CD4-positive, alpha-beta T cell treated with Interleukin-6 at 100 ng/mL for 8 hours (primary cell): Measurements from ENCODE around the gene VPS8.
"Not testable (repeated sequence)": the region's sequence is repeated elsewhere in the genome, so short reads cannot be mapped to it uniquely, and the experiment has no call there.

Source experiments
- DNase-seq: peaks from one replicate; pipeline ENCODE4 v3.0.0-alpha.2; 2020; ENCODE audit warnings: mixed read lengths, low spot score

The VPS8 gene

GRCh38 chr3:184919651-184920050 lies 107.7 kb downstream of the VPS8 start:
- DNase-seq, result no peak

DNA sequence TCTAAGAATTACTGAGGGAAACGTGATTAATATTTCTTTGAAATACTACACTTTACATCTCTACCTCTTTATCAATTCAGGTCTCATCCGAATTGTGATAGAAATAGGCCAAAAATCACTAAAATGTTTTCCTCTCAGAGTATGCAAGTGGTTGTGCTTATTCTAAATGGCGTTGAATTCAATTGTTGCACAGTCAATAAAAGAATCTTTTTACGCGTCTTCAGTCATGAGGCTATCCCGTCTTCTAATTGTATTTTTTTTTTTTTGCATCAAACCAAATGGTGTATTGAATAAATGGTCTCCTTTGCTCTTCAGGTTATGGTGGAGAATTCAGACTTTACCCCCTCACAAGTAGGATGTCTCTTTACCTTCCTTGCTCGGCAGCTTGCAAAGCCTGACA lies 112.6 kb downstream of the VPS8 start:
- no peak for DNase-seq

- DNase-seq, result no peak
Measured at GRCh38 chr3:184927796-184928315, 115.9 kb downstream of the VPS8 start.

DNA sequence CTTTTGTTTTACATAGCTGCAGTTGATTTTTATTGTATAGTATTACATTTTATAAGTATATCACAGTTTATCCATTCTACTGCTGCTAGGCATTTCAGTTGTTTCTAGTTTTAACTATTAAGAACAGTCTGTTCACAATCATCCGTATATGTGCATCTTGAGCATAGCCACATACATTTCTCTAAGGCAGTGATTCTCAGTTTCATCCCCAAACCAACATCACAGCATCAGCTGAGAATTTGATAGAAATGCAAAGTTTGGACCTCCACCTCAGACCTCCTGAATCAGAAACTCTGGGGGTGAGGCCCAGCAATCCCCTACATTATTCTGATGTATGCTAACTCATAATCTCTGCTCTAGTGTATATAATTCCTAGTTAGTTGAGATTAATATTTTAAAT lies 120.8 kb downstream of the VPS8 start:
- no peak for DNase-seq

DNA sequence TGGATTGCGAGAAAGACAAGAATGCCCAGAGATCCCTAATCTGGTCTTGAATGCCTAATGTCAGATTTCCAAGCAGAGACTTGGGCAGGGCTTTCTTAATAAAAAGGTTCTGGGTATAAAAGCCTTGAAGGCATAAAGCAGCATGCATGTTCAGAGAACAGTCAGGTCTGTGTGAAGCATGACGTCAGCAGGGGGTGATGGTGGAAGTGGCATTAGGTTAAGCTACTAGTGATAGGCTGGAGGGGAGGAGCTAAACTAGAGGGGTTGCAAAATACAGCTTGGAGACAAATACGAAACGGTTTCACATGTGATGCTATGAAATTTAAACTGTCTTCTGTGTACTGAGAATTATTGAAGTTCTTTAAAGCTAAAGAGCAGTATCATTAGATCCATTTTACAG lies 125.6 kb downstream of the VPS8 start:
- no peak for DNase-seq

- no peak for DNase-seq
Measured at GRCh38 chr3:184941408-184941807, 129.4 kb downstream of the VPS8 start.

GRCh38 chr3:184942735-184943134 lies 130.8 kb downstream of the VPS8 start:
- DNase-seq, result no peak

- DNase-seq, result no peak
Measured at GRCh38 chr3:184944241-184944640, 132.3 kb downstream of the VPS8 start.

DNA sequence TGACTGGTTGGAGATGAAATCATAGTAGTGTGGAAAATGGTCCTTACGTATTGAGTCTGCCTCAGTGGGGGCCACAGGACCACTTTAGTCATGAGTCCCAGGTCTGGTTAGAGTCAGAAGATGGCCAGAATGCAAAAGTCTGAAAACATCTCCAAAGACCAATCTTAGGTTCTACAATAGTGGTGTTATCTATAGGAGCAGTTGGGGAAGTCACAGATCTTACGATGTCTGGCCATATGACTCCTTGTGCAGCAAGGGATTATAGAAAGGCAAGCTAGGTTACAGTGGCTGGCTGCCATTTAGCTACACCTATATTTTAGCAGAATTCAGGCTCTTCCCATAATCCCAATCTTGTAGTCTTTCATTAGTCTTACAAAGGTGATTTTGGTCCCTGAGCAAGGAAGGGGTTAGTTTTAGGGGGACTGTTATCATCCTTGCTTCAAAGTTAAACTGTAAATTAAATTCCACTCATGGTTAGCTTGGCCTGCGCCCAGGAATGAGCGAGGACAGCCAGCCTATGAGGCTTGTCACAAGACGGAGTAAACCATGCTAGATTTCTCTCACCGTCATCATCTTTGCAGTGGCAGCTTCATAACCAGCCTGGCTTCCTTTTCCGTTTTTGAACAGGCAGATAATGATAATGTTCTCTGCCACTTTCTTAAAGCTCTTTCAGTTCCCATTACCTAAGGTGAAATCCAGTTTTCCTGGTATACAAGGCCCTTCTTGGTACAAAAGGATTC lies 134.1 kb downstream of the VPS8 start:
- no peak for DNase-seq

DNA sequence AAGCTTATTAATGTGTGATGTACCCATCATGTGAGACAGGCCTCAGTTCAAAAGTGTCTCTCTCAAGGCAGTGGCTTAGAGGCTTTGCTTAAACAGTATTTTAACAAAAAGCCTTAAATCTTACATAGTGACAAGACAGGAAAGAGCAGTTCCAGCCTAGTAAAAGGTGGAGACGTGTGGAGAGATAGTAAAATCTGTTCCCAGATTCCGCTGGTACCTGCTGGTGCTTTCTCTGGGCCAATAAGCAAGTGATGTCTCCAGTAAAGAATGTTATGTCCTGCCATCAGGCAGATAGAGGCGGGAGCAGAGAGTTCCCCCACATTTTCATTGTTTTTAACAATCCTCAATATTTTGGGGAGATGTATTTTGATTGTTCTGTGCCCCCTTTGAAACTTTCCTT lies 135.0 kb downstream of the VPS8 start:
- no peak for DNase-seq

- no peak for DNase-seq
Measured at GRCh38 chr3:184949251-184949965, 137.4 kb downstream of the VPS8 start.

DNA sequence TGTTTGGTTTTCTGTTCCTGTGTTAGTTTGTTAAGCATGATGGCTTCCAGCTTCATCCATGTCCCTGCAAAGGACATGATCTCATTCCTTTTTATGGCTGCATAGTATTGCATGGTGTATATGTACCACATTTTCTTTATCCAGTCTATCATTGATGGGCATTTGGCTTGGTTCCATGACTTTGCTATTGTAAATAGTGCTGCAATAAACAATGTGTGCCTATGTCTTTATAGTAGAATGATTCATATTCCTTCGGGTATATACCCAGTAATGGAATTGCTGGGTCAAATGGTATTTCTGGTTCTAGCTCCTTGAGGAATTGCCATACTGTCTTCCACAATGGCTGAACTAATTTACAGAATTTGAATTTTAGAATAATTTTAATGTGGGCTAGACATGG lies 138.8 kb downstream of the VPS8 start:
- not testable (repeated sequence) for DNase-seq

GRCh38 chr3:184952671-184953070 lies 140.7 kb downstream of the VPS8 start:
- no peak for DNase-seq

GRCh38 chr3:184953401-184953800 lies 141.4 kb downstream of the VPS8 start:
- no peak for DNase-seq

DNA sequence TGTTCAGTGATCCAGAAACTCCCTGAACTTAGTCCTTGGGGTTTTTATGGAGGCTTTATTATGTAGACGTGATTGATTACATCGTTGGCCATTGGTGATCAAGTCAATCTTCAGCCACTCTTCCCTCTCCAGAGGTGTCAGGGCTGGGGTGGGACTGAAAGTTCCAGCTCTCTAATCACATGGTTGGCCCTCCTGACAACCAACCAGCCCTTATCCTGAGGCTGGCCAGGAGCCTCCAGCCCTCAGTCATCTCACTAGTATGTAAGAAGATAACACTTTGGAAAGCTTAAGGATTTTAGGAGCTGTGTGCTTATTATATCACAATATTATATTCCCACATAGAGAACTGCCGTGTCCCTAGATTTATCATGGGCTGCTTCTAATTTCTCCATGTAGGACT lies 142.3 kb downstream of the VPS8 start:
- no peak for DNase-seq

DNA sequence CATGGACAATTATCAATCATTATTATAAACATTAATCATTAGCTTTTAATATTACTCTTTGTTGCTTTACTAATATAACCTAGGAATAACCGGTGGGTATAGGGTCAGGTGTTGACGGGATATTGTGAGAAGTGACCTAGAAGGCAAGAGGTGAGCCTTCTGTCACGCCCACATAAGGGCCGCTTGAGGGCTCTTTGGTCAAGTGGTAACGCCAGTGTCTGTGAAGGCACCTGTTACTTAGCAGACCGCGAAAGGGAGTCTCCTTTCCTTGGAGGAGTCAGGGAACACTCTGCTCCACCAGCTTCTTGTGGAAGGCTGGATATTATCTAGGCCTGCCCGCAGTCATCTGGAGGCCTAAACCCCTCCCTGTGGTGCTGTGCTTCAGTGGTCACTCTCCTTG lies 142.9 kb downstream of the VPS8 start:
- DNase-seq, result not testable (repeated sequence)

DNA sequence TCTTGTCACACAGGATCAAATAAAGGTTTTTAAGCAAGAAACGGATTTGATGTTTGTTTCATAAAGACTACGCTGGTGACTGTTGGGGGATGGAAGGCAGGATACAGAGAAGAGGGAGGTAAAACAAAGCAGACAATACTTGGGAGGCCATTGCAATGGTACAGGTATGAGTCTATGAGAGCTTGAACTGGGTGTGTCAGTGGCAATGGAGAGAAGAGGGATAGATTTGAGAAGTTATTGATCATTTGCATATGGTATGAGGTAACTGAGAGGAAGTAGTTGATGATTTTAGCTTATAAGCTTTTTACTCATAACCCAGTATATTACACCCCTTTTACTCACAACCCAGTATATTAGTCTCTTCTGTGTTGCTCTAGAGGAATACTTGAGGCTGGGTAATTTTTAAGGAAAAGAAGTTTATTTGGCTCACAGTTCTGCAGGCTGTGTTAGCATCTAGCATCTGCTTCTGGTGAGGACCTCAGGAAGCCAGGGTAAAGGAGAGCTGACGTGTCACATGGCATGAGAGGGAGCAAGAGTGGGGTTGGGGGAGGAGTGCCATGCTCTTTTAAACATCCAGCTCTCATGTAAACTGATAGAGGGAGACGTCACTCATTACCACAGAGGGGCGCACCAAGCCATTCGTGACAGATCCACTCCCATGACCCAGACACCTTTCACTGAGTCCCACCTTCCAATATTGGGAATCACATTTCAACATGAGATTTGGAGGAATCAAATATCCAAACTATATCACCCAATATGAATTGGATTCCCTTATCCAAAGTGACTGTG lies 153.9 kb downstream of the VPS8 start:
- DNase-seq, result no peak

DNA sequence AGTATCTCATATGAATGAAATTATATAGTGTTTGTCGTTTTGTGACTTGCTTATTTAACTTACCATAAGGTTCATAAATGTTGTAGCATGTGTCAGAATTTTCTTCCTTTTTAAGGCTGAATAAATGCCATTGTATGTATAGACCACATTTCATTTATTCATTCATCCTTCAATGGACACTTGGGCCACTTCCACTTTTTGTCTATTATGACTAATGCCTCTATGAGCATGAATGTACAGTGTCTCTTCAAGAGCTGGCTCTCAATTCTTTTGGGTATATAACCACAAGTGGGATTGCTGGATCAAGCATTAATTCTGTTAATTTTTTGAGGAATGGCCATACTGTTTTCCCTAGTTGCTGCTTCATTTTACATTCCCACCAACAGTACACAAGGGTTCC lies 156.1 kb downstream of the VPS8 start:
- DNase-seq, result no peak

GRCh38 chr3:184970186-184970585 lies 158.2 kb downstream of the VPS8 start:
- no peak for DNase-seq

DNA sequence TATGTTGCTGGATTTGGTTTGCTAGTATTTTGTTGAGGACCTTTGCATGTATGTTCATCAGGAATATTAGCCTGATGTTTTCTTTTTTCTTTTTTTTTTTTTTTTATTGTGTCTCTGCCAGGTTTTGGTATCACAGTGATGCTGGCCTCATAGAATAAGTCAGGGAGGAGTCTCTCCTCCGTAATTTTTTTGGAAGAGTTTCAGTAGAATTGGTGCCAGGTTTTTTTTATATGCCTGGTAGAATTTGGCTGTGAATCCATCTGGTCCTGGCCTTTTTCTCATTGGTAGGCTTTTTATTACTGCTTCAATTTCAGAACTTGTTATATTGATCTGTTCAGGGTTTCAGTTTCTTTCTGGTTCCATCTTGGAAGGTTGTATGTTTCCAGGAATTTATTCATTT lies 165.8 kb downstream of the VPS8 start:
- no peak for DNase-seq

GRCh38 chr3:184981071-184981470 lies 169.1 kb downstream of the VPS8 start:
- DNase-seq, result no peak

GRCh38 chr3:184982076-184982475 lies 170.1 kb downstream of the VPS8 start:
- DNase-seq, result no peak

DNA sequence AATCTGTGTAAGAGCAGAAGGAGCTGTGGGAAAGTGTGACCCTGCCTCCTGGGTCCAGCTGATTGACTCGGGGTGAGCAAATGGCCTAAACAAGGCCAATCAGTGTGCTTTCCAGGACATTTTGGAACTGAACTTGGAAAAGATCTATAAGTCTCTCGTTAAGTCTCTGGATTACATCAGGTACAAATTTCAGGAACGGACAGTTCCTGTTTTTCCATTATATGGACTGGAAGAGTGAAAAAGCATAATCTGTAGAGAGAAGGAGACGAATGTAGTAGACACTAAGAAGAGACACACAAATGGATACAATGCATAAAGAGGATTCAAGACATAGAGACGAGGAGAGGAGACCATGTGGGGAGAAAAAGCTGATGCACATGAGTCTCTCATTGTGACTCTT lies 173.6 kb downstream of the VPS8 start:
- DNase-seq, result no peak
